RWPE2 (cell line): ENCODE measurements around the gene CFDP1.
A peak's percentile ranks its signal among the peaks of the same experiment; 100 is the strongest.

ENCODE experiments used
- ATAC-seq: fragments of 200-7000 bp; cut with Tn5 transposase; 3 replicates; pipeline ENCODE4 v1.9.1; 2021; ENCODE audit warnings: low read depth
- DNase-seq: peaks from one replicate; pipeline ENCODE4 v3.0.0-alpha.2; 2020; ENCODE audit warnings: low spot score
- H3K27ac ChIP-seq: fragments of 450-650 bp; 2 replicates; pipeline ENCODE4 v1.5.1; 2017; ENCODE audit warnings: mild to moderate bottlenecking; ENCODE audit not compliant: poor library complexity, severe bottlenecking
- H3K27me3 ChIP-seq: fragments of 250-450 bp; sonication (Bioruptor Pico); 2 replicates; pipeline ENCODE4 v1.5.1; 2021; ENCODE audit warnings: mild to moderate bottlenecking, moderate library complexity; ENCODE audit not compliant: insufficient read depth, poor library complexity, severe bottlenecking
- H3K36me3 ChIP-seq: fragments of 250-450 bp; sonication (Bioruptor Pico); 2 replicates; pipeline ENCODE4 v1.5.1; 2020; ENCODE audit warnings: low read depth, mild to moderate bottlenecking, moderate library complexity
- H3K4me1 ChIP-seq: fragments of 250-450 bp; sonication (Bioruptor Pico); 2 replicates; pipeline ENCODE4 v1.5.1; 2021; ENCODE audit warnings: mild to moderate bottlenecking, moderate library complexity; ENCODE audit not compliant: insufficient read depth, poor library complexity, severe bottlenecking
- H3K4me3 ChIP-seq: fragments of 250-450 bp; sonication (Bioruptor Pico); 2 replicates; pipeline ENCODE4 v1.5.1; 2021; ENCODE audit warnings: mild to moderate bottlenecking, moderate library complexity; ENCODE audit not compliant: severe bottlenecking
- H3K9me3 ChIP-seq: fragments of 250-450 bp; sonication (Bioruptor Pico); 2 replicates; pipeline ENCODE4 v1.5.1; 2021; ENCODE audit warnings: mild to moderate bottlenecking, moderate library complexity; ENCODE audit not compliant: severe bottlenecking
- CTCF ChIP-seq: fragments of 450-650 bp; IDR thresholded peaks from one replicate; pipeline ENCODE4 v1.5.1; 2017; ENCODE audit warnings: mild to moderate bottlenecking, moderate library complexity; ENCODE audit not compliant: poor library complexity, severe bottlenecking

CFDP1 gene

DNA sequence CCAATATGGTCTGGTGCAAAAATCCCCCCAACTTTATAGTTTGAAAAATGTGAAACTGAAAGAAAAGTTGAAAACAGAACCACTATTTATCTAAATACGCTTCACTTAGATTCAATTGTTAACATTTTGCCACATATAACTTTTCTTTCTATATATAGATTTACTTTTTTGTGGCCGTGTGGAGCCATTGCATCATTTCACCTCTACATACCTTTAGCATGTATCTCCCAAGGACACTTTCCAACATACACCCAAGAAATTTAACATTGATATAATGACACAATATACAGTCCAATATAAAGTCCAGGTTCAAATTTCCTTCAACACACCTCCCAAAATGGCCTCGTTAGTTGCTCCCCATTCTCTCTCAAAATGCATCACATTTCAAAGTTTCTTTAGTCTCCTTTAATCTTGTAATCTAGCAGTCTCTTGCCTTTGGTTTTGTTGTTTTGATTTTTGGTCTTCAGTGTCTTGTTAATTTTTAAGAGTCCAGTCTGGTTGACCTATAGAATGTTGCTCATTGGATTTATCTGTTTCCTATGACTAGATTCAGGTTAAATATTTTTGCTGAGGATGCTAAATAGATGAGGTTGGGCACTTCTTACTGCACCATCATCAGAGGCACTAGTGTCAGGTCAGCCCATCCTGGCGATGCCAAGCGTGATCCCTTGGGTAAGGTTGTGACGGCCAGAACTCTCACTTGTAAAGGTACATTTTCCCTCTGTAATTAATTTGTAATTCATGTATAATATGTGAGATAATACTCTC is 117.6 kb downstream of the CFDP1 start:
- peaks cover 10% of the 10 kb centered on the region for H3K4me1 ChIP-seq
- H3K27ac ChIP-seq: no peak overlapping the region
- no peak for ATAC-seq
- TF ChIP-seq CTCF: no peak
- H3K4me3 ChIP-seq: no peak overlapping the region
- no peaks in the 10 kb centered on the region for H3K9me3 ChIP-seq
- H3K36me3 ChIP-seq: peaks cover 13% of the 10 kb centered on the region
- no peak for DNase-seq
- H3K27me3 ChIP-seq: no peaks in the 10 kb centered on the region

GRCh38 chr16:75312875-75313274 is 120.4 kb downstream of the CFDP1 start:
- Histone ChIP-seq H3K27me3 (no peaks in the 10 kb centered on the region), H3K9me3 (no peaks in the 10 kb centered on the region), H3K4me3 (no peak overlapping the region), H3K36me3 (peaks cover 13% of the 10 kb centered on the region), H3K27ac (no peak overlapping the region), H3K4me1 (no peaks in the 10 kb centered on the region)
- TF ChIP-seq CTCF: no peak
- ATAC-seq (peak; percentile 35; the same call in 1 of the 3 replicates), DNase-seq (no peak)

GRCh38 chr16:75311383-75311938 is 121.8 kb downstream of the CFDP1 start:
- no peak for TF ChIP-seq CTCF
- H3K4me1 ChIP-seq: peaks cover 12% of the 10 kb centered on the region
- ATAC-seq (no peak), DNase-seq (no peak)
- H3K27ac ChIP-seq: no peak overlapping the region
- no peaks in the 10 kb centered on the region for H3K27me3 ChIP-seq
- peaks cover 13% of the 10 kb centered on the region for H3K36me3 ChIP-seq
- H3K9me3 ChIP-seq: no peaks in the 10 kb centered on the region
- H3K4me3 ChIP-seq: no peak overlapping the region

DNA sequence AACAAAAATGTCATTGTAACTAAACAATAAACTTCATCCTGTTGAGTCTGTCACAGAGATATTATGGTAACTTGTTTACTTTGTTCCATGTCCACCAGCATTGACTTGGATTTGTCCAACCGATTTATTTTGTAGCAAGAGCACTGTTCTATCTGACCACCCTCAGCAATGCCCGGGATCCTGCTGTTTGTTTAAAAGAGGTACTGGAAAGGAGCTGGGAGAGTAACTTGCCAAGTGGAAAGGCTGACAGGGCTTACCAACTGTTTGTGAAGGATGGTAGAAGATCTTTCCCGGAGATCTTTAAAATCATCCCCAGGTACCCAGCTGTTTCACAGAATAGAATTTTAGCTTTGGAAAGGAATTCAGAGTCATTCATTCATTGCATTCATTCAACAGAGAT is 122.8 kb downstream of the CFDP1 start:
- Histone ChIP-seq H3K4me3 (no peak overlapping the region), H3K4me1 (peaks cover 20% of the 10 kb centered on the region), H3K36me3 (peaks cover 7% of the 10 kb centered on the region), H3K9me3 (no peaks in the 10 kb centered on the region), H3K27me3 (no peaks in the 10 kb centered on the region), H3K27ac (no peak overlapping the region)
- TF ChIP-seq CTCF: no peak
- no peak for ATAC-seq
- no peak for DNase-seq

DNA sequence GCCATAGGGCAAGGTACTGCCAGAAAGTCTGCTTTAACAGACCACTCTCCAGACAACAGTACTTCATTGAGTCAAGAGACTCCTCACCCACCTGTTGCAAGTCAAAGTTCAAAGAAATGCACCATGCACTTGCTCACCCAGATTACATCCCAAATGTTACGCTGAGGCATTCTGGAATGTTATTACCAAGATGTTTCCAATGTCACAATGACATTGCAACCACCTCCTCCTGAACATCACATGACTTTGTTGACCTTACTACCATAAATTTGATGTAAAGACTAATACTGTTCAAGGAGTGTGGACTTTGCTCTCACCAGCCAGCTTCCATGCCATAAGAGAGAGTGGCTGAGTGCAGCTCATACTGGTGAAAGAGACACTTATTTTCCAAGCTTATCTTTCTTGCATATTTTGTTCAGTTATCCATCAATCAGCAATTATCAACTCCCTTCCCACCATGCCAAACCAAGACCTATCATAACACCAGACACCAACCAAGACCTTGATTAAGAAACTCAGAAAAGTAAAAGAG is 123.3 kb downstream of the CFDP1 start:
- DNase-seq: no peak
- H3K4me1 ChIP-seq: peaks cover 23% of the 10 kb centered on the region
- no peak overlapping the region for H3K27ac ChIP-seq

More for the DNA sequence above, 123.3 kb downstream of the CFDP1 start:
- H3K27me3 ChIP-seq: no peaks in the 10 kb centered on the region
- TF ChIP-seq CTCF: no peak
- H3K4me3 ChIP-seq: no peak overlapping the region
- peaks cover 5% of the 10 kb centered on the region; the same call in 1 of the 2 replicates for H3K36me3 ChIP-seq
- no peaks in the 10 kb centered on the region for H3K9me3 ChIP-seq
- ATAC-seq: no peak
